H9 (cell line): ENCODE data around the gene VIT. TPM values are rescaled to one million over a fixed set of nuclear protein-coding genes. Genes with fewer than 3 reads are reported as not detected.

Experiments
- DNase-seq: peaks from one replicate; pipeline ENCODE4 v3.0.0-alpha.2; 2017
- H2AFZ ChIP-seq: one replicate; pipeline ENCODE4 v1.6.1; 2013; ENCODE audit warnings: mild to moderate bottlenecking, low read length, control low read depth, moderate library complexity
- H2AK5ac ChIP-seq: 2 replicates; pipeline ENCODE4 v1.6.1; 2013; ENCODE audit warnings: low read length, control low read depth, mixed read lengths; ENCODE audit not compliant: insufficient read length
- H2BK120ac ChIP-seq: one replicate; pipeline ENCODE4 v1.6.1; 2013; ENCODE audit warnings: low read depth, mild to moderate bottlenecking, low read length, control low read depth, inconsistent platforms; ENCODE audit not compliant: poor library complexity, severe bottlenecking
- H2BK12ac ChIP-seq: 2 replicates; pipeline ENCODE4 v1.6.1; 2013; ENCODE audit warnings: low read length, control low read depth, mixed read lengths, low read depth; ENCODE audit not compliant: insufficient read length
- H2BK15ac ChIP-seq: 2 replicates; pipeline ENCODE4 v1.6.1; 2013; ENCODE audit warnings: low read depth, low read length, control low read depth
- H2BK20ac ChIP-seq: one replicate; pipeline ENCODE4 v1.6.1; 2013; ENCODE audit warnings: low read depth, mild to moderate bottlenecking, low read length, control low read depth, inconsistent platforms; ENCODE audit not compliant: poor library complexity, severe bottlenecking
- H2BK5ac ChIP-seq: 2 replicates; pipeline ENCODE4 v1.6.1; 2013; ENCODE audit warnings: low read length, control low read depth, mixed read lengths; ENCODE audit not compliant: insufficient read length
- H3K14ac ChIP-seq: 2 replicates; pipeline ENCODE4 v1.6.1; 2013; ENCODE audit warnings: low read length, control low read depth; ENCODE audit not compliant: insufficient read depth
- H3K18ac ChIP-seq: 2 replicates; pipeline ENCODE4 v1.6.1; 2013; ENCODE audit warnings: low read depth, mild to moderate bottlenecking, mixed read lengths, low read length, control low read depth; ENCODE audit not compliant: insufficient read length
- H3K23ac ChIP-seq: 2 replicates; pipeline ENCODE4 v1.6.1; 2013; ENCODE audit warnings: low read length, control low read depth, mixed read lengths, low read depth; ENCODE audit not compliant: insufficient read length
- H3K23me2 ChIP-seq: 2 replicates; pipeline ENCODE4 v1.6.1; 2013; ENCODE audit warnings: low read depth, mild to moderate bottlenecking, mixed read lengths, low read length, control low read depth; ENCODE audit not compliant: insufficient read length, poor library complexity, severe bottlenecking
- H3K27ac ChIP-seq: 2 replicates; pipeline ENCODE4 v1.5.1; 2013; ENCODE audit warnings: low read length, control low read depth, mixed read lengths, low read depth; ENCODE audit not compliant: insufficient read length
- H3K27me3 ChIP-seq: 2 replicates; pipeline ENCODE4 v1.6.1; 2013; ENCODE audit warnings: low read length, control low read depth, inconsistent platforms; ENCODE audit not compliant: insufficient read depth
- H3K4ac ChIP-seq: 2 replicates; pipeline ENCODE4 v1.6.1; 2013; ENCODE audit warnings: low read depth, mild to moderate bottlenecking, control low read depth, inconsistent platforms, low read length, moderate library complexity
- H3K4me1 ChIP-seq: 2 replicates; pipeline ENCODE4 v1.6.1; 2013; ENCODE audit warnings: low read length, control low read depth, inconsistent platforms; ENCODE audit not compliant: insufficient read depth
- H3K4me2 ChIP-seq: 2 replicates; pipeline ENCODE4 v1.6.1; 2013; ENCODE audit warnings: low read length, control low read depth, mixed read lengths; ENCODE audit not compliant: insufficient read length, insufficient read depth
- H3K56ac ChIP-seq: 2 replicates; pipeline ENCODE4 v1.6.1; 2013; ENCODE audit warnings: low read depth, mild to moderate bottlenecking, mixed read lengths, low read length, control low read depth; ENCODE audit not compliant: insufficient read length
- H3K79me1 ChIP-seq: 2 replicates; pipeline ENCODE4 v1.6.1; 2013; ENCODE audit warnings: low read depth, mild to moderate bottlenecking, moderate library complexity, low read length, control low read depth, inconsistent platforms; ENCODE audit not compliant: insufficient read depth, poor library complexity, severe bottlenecking
- H3K79me2 ChIP-seq: 2 replicates; pipeline ENCODE4 v1.6.1; 2013; ENCODE audit warnings: low read length, control low read depth, inconsistent platforms; ENCODE audit not compliant: insufficient read depth
- H3K9ac ChIP-seq: 2 replicates; pipeline ENCODE4 v1.6.1; 2013; ENCODE audit warnings: low read length, control low read depth, mixed read lengths; ENCODE audit not compliant: insufficient read length; ENCODE audit errors: extremely low read depth
- H3K9me3 ChIP-seq: one replicate; pipeline ENCODE4 v1.6.1; 2013; ENCODE audit warnings: low read depth, low read length, inconsistent platforms; ENCODE audit not compliant: control insufficient read depth
- H3T11ph ChIP-seq: one replicate; pipeline ENCODE4 v1.6.1; 2013; ENCODE audit warnings: mild to moderate bottlenecking, low read length, control low read depth, inconsistent platforms
- H4K20me1 ChIP-seq: one replicate; pipeline ENCODE4 v1.6.1; 2013; ENCODE audit not compliant: control insufficient read depth, insufficient read length, insufficient read depth
- H4K5ac ChIP-seq: 2 replicates; pipeline ENCODE4 v1.6.1; 2013; ENCODE audit warnings: low read depth, mild to moderate bottlenecking, mixed read lengths, low read length, control low read depth; ENCODE audit not compliant: insufficient read length
- H4K8ac ChIP-seq: replicated peaks from 2 replicates; pipeline ENCODE4 v1.6.1; 2013; ENCODE audit warnings: low read length, control low read depth, mixed read lengths, low read depth; ENCODE audit not compliant: insufficient read length
- H4K91ac ChIP-seq: 2 replicates; pipeline ENCODE4 v1.6.1; 2013; ENCODE audit warnings: low read depth, mild to moderate bottlenecking, moderate library complexity, mixed read lengths, low read length, control low read depth; ENCODE audit not compliant: insufficient read length
- H3K27ac Mint-ChIP-seq, 3 experiments: 2 replicates in 2 of 3; 3 replicates in 1 of 3; pipeline ENCODE4 v1.8.0; 2020 to 2021; ENCODE audit warnings: mixed read lengths in 3 of 3, mild to moderate bottlenecking in 1 of 3, moderate library complexity in 1 of 3
- H3K27me3 Mint-ChIP-seq: 2 replicates; pipeline ENCODE4 v1.8.0; 2021; ENCODE audit warnings: low read depth, mild to moderate bottlenecking, moderate library complexity, mixed read lengths
- H3K36me3 Mint-ChIP-seq, 3 experiments: 2 replicates in 2 of 3; 3 replicates in 1 of 3; pipeline ENCODE4 v1.8.0; 2020 to 2021; ENCODE audit warnings: low read depth in 3 of 3, mixed read lengths in 3 of 3; ENCODE audit not compliant: insufficient read depth in 1 of 3
- H3K4me1 Mint-ChIP-seq, 2 experiments: 2 replicates each; pipeline ENCODE4 v1.8.0; 2020; ENCODE audit warnings: mixed read lengths in 2 of 2
- H3K4me3 Mint-ChIP-seq, 2 experiments: 2 replicates in 1 of 2; 3 replicates in 1 of 2; pipeline ENCODE4 v1.8.0; 2020 to 2021; ENCODE audit warnings: mild to moderate bottlenecking in 2 of 2, mixed read lengths in 2 of 2, moderate library complexity in 1 of 2
- H3K9me3 Mint-ChIP-seq, 2 experiments: 2 replicates in 1 of 2; 3 replicates in 1 of 2; pipeline ENCODE4 v1.8.0; 2020; ENCODE audit warnings: mild to moderate bottlenecking in 2 of 2, mixed read lengths in 2 of 2, moderate library complexity in 1 of 2
- WGBS: extraction: QIAGEN DNeasy Blood & Tissue Kit; methylation state at CpG from one replicate; pipeline ENCODE4 v1.1.7; 2013; ENCODE audit warnings: missing lambda C conversion rate, low lambda C conversion rate, mixed read lengths; ENCODE audit not compliant: insufficient read length; ENCODE audit errors: extremely low coverage; 5-methylcytosine and 5-hydroxymethylcytosine counted together
- total RNA-seq: library from RNA; stranded (reverse); gene quantifications from 2 replicates; pipeline ENCODE4 v1.2.1, GENCODE V29; 2021
- TF ChIP-seq, protein P1 (sequence below): fragments of 200-600 bp; sonication (generic); conservative IDR thresholded peaks from 3 replicates; pipeline ENCODE4 v1.8.0; 2021; ENCODE audit warnings: antibody characterized with exemption, mild to moderate bottlenecking

Gene VIT
- total RNA-seq, 1 experiment from 2014 or later = 0.15 TPM

DNA sequence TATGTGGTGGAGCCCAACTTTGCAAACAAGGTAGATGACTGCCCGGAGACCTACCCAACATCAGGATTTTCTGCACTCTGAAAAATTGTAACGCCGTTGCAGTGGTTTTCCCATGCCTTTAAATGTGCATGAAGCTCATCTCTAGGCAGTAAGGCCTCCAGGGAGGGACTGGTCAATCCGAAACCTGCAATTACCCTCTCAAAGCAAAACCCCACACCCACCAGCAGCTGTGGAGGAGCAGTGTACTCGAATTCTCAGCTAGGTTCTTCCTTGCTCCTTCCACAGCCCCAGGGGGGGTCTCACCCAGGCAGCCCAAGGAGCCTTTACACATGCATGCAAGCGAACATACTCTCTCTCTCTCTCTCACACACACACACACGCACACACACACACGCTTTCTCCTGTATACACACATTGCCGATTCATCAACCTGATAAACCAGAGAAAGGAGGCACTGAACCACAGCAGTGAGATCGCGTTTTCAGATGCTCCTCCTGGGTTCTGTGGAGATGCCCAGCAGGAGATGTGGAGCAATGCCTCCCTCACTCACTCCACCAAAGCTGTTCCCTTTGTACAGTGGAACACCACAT, 109.2 kb downstream of the VIT start:
- Histone ChIP-seq H3K4me2 (no peak overlapping the region), H3K79me2 (no peaks in the 10 kb centered on the region), H4K8ac (no peak overlapping the region), H3K27ac (no peak overlapping the region), H4K91ac (no peak overlapping the region), H4K5ac (no peak overlapping the region), H3T11ph (no peak overlapping the region), H3K23me2 (no peaks in the 10 kb centered on the region), H2BK120ac (no peak overlapping the region), H3K9ac (no peak overlapping the region), H3K27me3 (no peaks in the 10 kb centered on the region), H2AFZ (no peak overlapping the region), H3K56ac (no peak overlapping the region), H2BK15ac (no peak overlapping the region), H3K23ac (no peak overlapping the region), H4K20me1 (no peaks in the 10 kb centered on the region), H2BK20ac (no peak overlapping the region), H3K4ac (no peak overlapping the region), H3K4me1 (no peaks in the 10 kb centered on the region), H3K79me1 (no peaks in the 10 kb centered on the region), H2AK5ac (no peak overlapping the region), H3K18ac (no peak overlapping the region), H2BK5ac (no peak overlapping the region), H2BK12ac (no peak overlapping the region), H3K9me3 (no peaks in the 10 kb centered on the region), H3K14ac (no peak overlapping the region)
- WGBS = no CpG with 5 or more reads among the region's 11 CpGs
- Mint-ChIP-seq H3K27ac (no peak overlapping the region), H3K4me1 (peaks cover 6% of the 10 kb centered on the region in 2 experiments; a peak in 3 of 4 replicates), H3K27me3 (peaks cover 1% of the 10 kb centered on the region), H3K4me3 (no peak overlapping the region), H3K36me3 (peaks cover 0 to 2% (median 0%) of the 10 kb centered on the region in 3 experiments; a peak in 2 of 7 replicates), H3K9me3 (peaks cover 0 to 3% of the 10 kb centered on the region in 2 experiments; a peak in 1 of 5 replicates)
- DNase-seq = no peak
- TF ChIP-seq, protein P1, sequence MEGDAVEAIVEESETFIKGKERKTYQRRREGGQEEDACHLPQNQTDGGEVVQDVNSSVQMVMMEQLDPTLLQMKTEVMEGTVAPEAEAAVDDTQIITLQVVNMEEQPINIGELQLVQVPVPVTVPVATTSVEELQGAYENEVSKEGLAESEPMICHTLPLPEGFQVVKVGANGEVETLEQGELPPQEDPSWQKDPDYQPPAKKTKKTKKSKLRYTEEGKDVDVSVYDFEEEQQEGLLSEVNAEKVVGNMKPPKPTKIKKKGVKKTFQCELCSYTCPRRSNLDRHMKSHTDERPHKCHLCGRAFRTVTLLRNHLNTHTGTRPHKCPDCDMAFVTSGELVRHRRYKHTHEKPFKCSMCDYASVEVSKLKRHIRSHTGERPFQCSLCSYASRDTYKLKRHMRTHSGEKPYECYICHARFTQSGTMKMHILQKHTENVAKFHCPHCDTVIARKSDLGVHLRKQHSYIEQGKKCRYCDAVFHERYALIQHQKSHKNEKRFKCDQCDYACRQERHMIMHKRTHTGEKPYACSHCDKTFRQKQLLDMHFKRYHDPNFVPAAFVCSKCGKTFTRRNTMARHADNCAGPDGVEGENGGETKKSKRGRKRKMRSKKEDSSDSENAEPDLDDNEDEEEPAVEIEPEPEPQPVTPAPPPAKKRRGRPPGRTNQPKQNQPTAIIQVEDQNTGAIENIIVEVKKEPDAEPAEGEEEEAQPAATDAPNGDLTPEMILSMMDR = no peak
